Measurements from ENCODE around the gene PIH1D1. TPM values are rescaled to one million over a fixed set of nuclear protein-coding genes. Genes with fewer than 3 reads are reported as not detected.
A peak's percentile ranks its signal among the peaks of the same experiment; 100 is the strongest.

The PIH1D1 gene
- 10 to 100 TPM; 79.0 to 96.1 (median 82.8) TPM for polyA plus RNA-seq (ENCODE audit: insufficient read length in 4 of 4)

DNA sequence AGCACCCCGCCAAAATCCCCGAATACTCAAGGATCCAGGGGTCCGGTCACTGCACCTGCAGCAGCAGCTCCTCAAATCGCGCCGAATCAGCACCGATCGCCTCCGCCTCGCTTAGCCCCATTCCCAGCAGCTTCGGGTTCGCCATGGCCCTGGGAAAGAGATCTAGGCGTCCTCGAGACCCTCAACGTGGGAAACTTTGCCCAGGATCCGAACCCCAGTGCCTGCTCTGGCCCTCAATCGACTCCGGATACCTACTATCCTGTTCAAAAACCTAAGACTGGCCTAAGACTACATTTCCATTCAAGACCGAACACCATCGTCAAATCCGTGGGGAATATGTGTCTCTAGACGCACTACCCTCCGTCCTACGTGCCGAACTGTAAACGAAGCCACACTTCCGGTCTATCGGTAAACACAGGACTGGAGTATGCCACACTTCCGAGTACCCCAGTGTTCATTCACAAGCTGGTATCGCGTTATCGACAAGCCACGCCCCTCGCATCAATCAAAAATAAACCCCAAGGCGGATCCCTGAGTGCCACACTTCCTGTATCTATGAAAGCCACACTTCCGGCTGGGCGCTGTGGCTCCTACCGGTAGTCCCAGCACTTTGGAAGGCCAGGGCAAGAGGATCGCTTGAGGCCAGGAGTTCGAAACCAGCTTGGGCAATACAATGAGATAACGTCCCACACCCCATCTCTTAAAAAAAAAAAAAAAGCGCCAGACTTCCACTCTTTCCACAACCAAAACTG is at the start of gene PIH1D1:
Gene PIH1D1 (minus strand): TSS at position 385 of the 752 bp plus-strand sequence. CDS start 240 bp downstream, at position 145.
- DNase-seq (ENCODE audit: low read depth in 4 of 4, low spot score in 3 of 4), result peak; percentile 95 to 100 (median 98)

DNA sequence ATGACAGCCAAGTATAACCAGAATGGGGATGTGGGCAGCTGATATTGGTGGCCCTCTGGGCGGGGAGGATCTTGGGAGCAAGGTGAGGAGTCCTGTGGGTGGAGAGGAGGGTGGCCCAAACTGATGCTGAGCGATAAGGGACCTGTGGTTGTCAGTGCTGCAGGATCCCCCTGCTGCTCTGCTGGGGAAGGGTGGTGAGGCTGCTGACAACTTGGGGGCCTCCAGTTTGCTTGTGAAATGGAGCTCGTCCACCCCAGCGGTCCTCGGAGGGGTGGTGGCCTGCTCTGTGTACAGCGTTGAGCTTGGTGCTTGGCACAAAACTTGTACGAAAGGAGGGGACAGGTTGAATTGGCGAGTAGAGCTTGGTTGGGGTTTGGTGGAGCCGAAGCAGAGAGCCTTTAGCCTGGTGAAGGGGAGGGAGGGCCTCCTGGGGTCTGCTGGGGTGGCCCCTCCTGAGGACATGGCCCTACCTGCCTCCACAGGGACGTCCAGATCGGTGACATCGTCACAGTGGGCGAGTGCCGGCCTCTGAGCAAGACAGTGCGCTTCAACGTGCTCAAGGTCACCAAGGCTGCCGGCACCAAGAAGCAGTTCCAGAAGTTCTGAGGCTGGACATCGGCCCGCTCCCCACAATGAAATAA is 47.5 kb upstream of the PIH1D1 start:
- DNase-seq (ENCODE audit: low read depth in 4 of 4, low spot score in 3 of 4), result no peak

DNA sequence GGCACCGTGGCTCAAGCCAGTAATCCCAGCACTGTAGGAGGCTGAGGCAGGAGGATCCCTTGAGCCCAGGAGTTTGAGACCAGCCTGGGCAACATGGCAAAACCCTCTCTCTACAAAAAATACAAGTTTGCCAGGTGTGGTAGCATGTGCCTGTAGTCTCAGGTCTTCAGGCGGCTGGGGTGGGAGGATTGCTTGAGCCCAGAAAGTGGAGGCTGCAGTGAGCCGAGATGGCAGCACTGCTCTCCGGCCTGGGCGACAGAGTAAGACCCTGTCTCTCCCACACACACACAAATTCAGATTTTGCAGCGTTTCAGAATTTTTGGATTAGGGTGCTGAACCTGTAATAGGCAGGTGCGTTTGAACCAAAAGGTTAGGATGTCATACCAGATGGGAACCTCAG is 46.9 kb upstream of the PIH1D1 start:
- DNase-seq (ENCODE audit: low read depth in 4 of 4, low spot score in 3 of 4), result no peak

DNA sequence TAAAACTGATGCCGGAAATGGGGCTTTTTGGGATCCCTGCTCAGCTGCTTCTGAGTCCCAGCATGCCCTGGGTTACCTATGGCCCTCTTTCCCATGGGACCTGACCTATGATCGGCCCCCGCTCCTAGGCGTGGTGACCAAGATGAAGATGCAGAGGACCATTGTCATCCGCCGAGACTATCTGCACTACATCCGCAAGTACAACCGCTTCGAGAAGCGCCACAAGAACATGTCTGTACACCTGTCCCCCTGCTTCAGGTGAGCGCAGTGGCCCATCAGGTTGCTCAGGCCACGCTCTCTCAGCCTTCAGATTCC is 46.1 kb upstream of the PIH1D1 start:
- DNase-seq (ENCODE audit: low read depth in 4 of 4, low spot score in 3 of 4), result no peak

DNA sequence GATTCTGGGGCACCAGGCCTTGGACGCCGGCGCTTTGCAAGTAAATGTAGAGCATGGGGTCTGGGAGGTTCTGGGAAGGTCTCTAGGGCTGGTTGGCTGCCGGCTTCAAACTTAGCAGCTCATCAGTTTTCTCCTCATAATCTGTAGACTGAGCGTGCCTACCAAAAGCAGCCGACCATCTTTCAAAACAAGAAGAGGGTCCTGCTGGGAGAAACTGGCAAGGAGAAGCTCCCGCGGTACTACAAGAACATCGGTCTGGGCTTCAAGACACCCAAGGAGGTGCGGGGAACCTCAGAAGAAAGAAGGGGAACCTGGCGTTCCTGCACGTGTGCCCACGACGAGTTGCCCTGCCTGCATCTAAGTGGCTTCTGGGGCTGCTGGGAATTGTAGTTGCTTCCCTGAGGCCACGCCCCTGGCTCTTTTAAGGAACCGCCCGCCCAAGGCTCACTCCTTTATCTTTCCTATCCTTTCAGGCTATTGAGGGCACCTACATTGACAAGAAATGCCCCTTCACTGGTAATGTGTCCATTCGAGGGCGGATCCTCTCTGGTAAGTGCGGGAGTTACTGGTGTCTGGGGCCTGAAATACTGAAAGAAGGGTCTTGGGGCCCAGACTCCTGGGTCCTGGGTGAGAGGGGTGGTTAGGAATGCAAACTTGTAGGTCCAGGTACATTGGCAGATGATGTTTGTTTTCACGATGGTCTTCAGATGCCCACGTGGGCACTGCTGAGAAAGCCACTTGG is 45.6 kb upstream of the PIH1D1 start:
- no peak for DNase-seq (ENCODE audit: low read depth in 4 of 4, low spot score in 3 of 4)

DNA sequence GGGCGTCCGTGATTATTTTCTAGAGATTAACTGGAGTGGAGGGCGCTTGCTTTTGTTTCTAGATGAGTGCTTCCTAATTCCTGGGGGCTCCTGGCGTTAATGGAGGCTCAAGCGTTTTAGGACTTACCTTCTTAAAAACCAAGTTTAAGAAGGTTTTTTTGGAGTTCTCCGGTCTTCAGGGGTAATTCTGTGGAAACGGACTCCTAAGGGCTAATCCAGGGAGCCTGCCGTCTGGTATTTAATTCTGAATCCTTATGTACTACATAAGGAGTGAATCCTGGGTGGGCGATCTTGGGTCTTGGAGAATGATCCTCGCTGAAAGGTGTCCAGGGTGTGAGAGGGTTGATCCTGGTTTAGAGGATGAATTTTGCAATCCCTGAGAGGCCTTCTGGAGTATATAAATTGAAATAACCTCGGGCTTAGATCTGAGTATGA is 45.0 kb upstream of the PIH1D1 start:
- DNase-seq (ENCODE audit: low read depth in 4 of 4, low spot score in 3 of 4), result no peak

DNA sequence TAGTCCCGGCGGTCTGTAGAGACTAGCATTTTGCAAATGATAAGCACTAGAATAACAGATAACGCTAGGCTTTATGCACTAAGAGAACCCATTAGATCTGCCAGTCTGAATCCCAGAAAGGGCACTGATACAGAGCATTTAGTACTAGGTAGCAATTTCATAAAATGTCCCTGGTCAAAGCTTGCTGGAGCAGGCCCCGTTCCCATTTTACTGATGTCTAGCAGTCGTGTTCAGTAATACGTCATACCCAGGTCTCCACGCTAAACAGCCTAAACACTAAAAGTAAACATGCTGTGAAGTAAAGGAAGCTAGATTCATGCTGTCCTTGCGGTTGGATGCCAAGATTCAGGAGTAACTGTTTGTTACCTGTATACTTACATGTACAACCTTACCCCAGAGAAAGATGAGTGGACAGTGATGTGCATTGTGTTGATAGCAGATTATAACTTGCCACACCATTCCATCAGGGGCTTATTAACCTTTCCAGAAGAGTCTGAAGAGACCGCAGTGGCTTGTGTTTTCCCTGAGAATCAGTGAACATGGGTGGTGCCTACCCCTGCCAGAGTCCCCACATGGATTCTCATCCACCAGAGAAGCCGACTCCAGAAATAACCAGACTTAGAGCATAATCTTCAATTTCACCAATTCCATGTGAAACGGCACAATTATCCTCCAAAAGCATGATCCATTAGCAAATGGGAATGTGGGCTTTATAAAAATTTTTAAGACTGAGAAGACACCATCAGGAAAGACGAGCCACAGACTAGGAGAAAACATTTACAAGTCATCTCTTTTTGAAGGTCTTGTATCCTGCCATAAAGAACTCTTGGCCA is 41.2 kb upstream of the PIH1D1 start:
- no peak for DNase-seq (ENCODE audit: low read depth in 4 of 4, low spot score in 3 of 4)

DNA sequence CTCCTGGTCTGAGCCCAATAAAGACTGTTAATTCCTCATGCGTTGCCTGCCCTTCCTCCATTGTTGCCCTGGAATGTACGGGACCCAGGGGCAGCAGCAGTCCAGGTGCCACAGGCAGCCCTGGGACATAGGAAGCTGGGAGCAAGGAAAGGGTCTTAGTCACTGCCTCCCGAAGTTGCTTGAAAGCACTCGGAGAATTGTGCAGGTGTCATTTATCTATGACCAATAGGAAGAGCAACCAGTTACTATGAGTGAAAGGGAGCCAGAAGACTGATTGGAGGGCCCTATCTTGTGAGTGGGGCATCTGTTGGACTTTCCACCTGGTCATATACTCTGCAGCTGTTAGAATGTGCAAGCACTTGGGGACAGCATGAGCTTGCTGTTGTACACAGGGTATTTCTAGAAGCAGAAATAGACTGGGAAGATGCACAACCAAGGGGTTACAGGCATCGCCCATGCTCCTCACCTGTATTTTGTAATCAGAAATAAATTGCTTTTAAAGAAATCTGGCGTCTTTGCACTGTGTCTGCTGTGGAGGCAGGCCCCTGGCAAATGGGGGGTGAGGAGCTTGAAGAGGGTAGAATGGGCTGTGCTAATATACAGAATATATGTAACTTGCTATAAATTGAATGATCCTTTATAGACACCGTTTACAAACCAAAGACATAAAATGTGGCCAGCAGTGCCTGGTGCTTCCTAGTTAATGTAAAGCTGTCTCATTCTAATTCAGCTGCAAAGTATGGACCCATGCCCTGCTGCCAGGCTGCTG is 40.4 kb upstream of the PIH1D1 start:
- DNase-seq (ENCODE audit: low read depth in 4 of 4, low spot score in 3 of 4), result no peak

DNA sequence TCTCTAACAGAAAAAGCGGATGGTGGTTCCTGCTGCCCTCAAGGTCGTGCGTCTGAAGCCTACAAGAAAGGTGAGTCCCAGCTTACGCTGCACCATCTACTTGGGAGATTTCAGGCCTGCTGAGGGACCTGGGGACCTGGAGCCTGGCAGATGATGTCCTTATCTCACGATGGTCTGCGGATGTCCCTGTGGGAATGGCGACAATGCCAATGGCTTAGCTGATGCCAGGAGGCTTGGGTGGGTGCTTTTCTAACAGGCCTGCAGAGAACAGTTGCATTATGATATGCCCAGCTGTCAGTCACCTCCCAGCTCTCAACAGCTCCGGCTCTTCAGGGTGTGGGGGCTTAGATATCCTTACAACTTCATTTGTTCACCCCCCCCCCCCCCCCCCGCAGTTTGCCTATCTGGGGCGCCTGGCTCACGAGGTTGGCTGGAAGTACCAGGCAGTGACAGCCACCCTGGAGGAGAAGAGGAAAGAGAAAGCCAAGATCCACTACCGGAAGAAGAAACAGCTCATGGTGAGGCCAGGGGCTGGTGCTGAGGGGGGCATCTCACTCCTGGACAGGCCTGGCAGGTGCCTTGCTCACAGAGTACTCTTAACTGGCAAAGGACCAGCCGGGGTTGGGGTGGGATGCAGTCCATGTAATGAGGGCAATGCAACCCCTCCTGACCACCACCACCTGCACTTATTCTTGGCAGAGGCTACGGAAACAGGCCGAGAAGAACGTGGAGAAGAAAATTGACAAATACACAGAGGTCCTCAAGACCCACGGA is 39.6 kb upstream of the PIH1D1 start:
- DNase-seq (ENCODE audit: low read depth in 4 of 4, low spot score in 3 of 4), result no peak

DNA sequence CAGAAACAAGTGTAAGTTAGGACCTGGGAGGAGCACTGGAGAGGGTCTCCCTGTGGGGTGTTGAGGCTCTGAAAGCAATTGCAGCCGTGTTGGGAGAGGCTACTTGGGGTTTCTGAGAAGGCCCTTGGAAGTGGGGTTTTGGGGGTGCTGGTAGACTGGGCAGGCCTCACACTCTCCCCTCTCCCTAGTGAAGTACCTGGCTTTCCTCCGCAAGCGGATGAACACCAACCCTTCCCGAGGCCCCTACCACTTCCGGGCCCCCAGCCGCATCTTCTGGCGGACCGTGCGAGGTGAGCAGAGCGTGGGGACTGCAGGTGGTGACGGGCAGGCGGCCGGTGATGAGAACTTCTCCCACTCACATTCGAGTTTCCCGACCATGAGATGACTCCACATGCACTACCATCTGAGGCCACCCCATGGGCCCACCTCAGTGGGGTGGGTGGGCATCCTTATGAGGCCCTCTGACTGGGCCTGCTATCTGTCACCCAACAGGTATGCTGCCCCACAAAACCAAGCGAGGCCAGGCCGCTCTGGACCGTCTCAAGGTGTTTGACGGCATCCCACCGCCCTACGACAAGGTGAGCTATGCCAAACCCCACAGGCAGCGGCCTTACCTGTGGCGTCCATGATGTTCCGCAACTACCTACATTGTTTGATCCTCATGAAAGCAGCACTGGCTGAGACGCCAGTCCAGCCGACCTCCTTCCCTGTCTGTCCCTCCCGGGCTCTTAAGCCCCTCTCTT is 38.8 kb upstream of the PIH1D1 start:
- DNase-seq (ENCODE audit: low read depth in 4 of 4, low spot score in 3 of 4), result no peak

DNA sequence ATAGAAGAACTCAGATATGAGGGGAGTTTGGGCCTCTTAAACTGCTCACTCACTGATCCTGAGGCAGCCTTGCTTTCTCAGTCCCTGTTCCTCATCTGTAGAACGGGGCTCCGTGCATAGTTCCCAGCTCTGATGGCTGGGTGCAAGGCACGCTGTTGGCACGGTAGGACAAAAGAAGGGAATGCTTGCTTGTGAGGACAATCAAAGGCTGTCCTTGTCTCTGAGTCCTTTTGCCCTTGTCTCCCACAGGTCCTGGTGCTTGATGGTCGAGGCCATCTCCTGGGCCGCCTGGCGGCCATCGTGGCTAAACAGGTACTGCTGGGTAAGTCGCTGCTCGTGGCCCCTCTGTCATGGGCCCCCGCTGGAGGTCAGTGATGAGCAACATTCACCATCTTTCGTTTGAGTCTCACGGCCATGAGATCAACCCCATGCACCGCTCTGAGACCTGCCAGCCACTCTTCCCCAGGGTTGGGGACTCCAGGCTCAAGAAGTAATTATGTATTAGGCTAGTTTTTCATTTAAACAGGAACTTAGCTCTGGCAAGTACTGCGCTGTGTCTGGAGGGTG is 38.1 kb upstream of the PIH1D1 start:
- DNase-seq (ENCODE audit: low read depth in 4 of 4, low spot score in 3 of 4), result no peak

DNA sequence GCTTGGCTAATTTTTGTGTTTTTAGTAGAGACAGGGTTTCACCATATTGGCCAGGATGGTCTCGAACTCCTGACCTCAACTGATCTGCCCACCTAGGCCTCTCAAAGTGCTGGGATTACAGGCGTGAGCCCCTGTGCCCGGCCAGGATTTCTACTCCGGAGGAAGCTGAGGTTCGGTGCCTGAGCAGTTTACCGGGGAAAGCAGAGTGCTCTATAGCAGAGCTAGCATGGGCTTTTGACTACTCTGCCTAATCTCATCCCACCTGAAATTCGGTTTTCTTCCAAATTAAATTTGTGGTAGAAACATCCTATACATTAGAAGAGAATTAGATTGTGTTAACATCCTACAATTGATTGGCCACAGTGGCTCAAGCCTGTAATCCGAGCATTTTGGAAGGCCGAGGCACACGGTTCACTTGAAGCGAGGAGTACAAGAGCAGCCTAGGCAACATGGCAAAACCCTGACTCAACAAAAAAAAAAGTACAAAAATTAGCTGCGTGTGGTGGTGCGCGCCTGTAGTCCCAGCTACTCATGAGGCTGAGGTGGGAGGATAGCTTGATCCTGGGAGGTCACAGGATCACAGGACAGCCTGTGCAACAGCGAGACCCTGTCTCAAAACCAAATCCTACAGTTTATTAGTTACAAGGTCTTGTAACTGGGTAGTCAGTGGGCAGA is 37.4 kb upstream of the PIH1D1 start:
- no peak for DNase-seq (ENCODE audit: low read depth in 4 of 4, low spot score in 3 of 4)

DNA sequence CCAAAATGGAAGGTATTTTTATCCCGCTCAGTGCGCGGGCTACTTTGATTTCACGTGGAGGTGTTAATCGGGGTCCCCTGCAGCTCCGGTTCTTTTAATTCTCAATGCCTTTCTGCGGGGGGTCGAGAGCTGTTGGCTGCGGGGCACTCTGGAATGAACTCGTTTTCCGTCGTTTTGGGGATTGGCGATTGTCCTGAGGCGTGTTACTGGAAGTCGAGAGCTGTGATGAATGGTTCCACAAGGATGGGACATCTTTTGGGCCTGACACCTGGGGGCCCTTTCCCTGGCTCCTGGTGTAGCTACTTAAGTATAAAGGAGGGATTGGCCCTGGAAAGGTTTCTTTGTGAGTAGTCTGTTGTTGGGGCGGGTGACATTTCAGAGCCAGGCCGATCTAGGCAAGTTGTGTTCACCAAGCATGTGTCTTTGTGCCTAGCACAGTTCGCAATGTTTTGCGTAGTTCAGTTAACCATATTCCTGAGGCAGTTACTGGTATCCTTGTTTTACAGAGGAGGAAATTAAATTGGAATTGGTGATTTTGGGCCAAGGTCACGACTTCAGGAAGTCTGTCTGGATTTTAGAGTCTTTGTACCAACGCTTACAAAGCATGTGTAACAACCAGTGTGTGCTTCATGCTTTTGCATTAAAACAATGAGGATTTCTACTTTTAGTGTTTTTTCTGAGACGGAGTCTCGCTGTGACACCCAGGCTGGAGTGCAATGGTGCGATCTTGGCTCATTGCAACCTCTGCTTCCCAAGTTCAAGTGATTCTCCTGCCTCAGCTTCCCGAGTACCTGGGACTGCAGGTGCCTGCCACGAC is 36.6 kb upstream of the PIH1D1 start:
- no peak for DNase-seq (ENCODE audit: low read depth in 4 of 4, low spot score in 3 of 4)

DNA sequence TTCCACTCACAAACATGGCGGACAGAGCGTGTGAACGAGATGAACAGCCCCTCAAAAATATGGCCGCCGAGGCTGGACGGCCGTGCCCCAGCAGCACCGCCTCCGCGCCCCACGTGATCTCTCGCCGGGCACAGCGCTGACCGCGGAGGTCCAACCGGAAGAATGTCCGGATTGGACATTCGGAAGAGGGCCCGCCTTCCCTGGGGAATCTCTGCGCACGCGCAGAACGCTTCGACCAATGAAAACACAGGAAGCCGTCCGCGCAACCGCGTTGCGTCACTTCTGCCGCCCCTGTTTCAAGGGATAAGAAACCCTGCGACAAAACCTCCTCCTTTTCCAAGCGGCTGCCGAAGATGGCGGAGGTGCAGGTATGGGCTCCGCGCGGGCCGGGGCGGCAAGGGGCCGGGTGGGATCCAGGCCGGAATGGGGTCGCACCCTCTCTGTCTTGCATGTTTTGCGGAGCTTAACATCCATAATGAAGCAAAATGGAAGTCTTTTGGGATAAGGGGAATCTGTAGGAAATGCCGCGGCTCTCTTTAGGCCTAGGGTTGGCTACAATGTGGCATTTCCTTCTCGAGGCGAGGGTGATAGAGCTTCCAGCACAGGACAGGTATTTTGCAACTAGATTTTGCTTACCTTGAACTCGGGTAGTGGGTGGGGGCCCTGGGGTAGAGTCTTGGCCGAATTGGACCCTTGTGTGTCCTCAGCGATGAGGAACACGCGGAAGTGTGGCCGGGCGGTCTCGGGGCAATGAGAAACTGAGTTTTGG is 35.8 kb upstream of the PIH1D1 start, which contains the start of gene RPL13A:
Gene RPL13A (plus strand): TSS at position 332 of the 769 bp plus-strand sequence. CDS start 22 bp downstream, at position 354.
- DNase-seq (ENCODE audit: low read depth in 4 of 4, low spot score in 3 of 4), result peak; percentile 99 to 100 (median 100)

DNA sequence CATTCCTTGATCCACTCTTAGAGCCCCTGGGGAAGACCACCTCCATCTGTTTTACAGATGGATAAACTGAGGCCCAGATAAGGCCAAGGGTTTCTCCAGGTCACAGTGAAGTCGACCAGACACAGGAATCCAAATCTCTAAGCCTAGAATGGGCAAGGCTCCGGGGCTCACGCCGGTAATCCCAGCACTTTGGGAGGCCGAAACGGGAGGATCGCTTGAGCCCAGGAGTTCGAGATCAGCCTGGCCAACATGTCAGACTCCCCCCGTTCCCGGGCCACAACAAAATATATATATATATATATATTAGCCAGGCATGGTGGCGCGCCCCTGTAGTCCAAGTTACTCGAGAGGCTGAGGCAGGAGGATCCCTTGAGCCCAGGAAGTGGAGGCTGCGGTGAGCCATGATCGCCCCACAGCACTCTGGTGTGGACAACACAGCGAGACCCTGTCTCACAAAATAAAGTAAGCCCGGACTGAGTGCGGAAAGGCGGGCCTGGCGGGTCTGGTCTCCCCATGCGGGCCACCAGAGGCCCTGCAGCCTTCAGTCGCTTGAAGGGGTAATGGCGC is 35.2 kb upstream of the PIH1D1 start:
- no peak for DNase-seq (ENCODE audit: low read depth in 4 of 4, low spot score in 3 of 4)

DNA sequence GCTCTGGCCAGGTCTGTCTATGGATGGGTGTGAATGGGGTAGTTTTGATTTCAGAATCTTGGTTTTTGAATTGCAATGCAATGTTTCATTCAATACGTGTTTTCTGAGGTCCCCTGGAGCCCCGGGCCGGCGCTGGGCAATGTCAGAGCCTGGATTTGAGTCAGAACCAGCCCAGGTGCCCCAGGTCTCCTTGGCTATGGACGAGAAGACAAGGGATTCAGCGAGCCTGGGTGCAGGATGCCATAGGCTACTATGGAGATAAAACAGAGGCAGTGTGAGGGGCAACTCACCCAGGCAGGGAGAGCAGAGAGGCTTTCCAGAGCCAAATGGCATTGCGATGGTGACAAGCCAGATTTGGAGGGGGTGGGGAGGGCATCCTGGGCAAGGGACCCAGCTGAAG is 34.6 kb upstream of the PIH1D1 start:
- no peak for DNase-seq (ENCODE audit: low read depth in 4 of 4, low spot score in 3 of 4)

Measured in right renal pelvis (tissue), 4 donors.